NCI-H2107 treated with DMSO at 0.1 percent for 48 hours (cell line): ENCODE results near the gene ANKRD16.
"Not testable (repeated sequence)": the region's sequence is repeated elsewhere in the genome, so short reads cannot be mapped to it uniquely, and the experiment has no call there.

Experiments
- DNase-seq: peaks from one replicate; lab custom pipeline; 2025; ENCODE audit not compliant: unreplicated experiment; lab: John Stamatoyannopoulos, UW

The ANKRD16 gene

DNA sequence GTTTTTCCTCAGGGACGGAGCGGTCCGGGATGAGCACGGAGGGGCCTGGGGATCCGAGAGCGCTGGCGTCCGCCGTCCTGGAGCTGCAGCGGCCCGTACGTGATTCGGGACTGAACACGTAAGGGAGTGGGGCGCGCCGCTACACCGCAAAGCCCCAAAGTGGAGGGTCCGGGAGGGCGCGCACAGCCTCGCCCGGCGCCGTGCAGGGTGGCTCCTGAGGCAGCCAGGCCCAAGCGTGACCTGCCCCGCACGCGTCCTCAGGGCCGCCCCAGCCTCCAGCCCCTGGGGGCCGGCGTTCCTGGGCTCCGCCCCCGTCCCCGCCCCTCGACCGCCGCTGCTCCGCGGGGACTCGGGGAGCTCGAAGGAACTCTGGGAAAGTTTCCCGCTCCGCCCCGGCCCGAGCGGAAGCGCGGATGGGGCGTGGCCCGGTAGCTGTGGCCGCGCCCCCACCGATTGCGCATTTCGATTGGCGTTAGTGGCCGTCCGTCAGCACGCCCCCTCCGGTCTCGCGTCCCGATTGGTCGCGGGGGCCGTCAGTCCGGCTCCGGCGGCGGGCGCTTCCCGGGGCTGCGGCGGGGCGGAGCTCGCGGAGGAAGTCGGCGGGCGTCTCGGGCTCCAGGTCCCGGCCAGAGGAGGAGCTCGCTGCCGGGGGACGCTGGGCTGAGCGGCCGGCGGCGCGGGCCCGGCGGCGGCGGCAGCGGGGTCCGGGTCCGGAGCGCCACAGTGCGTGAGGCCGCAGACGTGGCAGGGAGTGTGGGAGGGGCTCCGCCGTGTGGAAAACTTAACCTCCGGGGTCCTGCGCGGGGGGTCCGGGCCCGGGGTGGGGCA is at the start of gene ANKRD16, which contains the start of gene FBH1:
TSS of gene ANKRD16 (minus strand) at position 270 of the 828 bp plus-strand sequence. CDS start 539 bp downstream, outside the sequence.
TSS of gene FBH1 (plus strand) at position 620 of the 828 bp plus-strand sequence. CDS start at position 723, 103 bp downstream.
- DNase-seq: peak; percentile 38

DNA sequence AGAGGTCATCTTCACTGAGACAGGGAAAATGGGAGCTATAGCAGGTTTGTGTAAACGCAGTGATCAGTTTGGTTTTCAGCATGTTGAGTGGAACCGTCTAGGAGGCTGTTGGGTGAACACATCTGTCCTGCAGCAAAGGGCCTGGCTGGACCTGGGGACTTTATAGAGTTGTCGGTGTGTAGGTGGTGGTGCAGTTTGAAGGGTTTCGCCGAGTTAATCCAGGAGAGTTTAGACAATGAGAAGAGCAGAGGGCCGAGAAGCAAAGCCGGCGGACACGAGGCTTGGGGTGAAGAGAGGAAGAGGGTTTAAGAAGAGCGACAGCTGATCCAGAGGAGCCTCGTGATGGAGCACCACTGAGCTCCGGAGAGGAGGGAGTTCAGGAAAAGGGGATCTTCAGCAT is 48.6 kb upstream of the ANKRD16 start:
- DNase-seq: no peak

DNA sequence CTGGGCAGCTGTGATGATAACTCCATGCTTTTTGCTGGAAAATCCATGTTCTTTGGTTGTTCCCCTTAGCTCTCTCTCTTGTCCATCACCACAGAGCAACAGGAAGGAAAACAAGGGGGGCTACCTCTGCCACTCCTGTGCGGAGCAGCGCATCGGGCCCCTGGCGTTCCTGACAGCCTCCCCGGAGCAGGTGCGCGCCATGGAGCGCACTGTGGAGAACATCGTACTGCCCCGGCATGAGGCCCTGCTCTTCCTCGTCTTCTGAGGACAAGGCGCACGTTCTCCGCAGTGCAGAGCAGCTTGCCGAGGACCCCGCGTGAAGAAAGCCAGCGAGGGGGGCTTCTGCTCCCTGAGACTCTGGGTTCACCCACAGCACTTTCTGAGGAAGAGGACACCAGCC is 47.3 kb upstream of the ANKRD16 start:
- DNase-seq: no peak

DNA sequence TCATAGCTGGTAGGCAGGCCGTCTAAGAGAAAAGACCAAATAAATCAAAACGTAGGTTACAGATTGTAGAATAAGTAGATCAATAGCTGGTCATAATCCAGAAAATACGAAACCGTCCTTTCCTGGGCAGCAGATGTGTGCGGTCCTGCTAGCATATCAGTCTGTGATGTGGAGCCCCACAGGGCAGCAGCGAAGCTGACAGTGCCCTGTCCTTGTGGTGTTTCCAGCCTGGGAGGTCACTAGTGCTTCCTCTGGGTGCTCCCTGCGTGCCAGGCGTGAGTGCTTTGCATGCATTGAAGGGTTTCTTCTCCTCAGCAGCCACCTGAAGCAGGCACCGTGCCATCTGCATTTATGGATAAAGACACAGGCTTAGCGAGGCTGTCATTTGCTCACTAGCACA is 45.9 kb upstream of the ANKRD16 start:
- no peak for DNase-seq

DNA sequence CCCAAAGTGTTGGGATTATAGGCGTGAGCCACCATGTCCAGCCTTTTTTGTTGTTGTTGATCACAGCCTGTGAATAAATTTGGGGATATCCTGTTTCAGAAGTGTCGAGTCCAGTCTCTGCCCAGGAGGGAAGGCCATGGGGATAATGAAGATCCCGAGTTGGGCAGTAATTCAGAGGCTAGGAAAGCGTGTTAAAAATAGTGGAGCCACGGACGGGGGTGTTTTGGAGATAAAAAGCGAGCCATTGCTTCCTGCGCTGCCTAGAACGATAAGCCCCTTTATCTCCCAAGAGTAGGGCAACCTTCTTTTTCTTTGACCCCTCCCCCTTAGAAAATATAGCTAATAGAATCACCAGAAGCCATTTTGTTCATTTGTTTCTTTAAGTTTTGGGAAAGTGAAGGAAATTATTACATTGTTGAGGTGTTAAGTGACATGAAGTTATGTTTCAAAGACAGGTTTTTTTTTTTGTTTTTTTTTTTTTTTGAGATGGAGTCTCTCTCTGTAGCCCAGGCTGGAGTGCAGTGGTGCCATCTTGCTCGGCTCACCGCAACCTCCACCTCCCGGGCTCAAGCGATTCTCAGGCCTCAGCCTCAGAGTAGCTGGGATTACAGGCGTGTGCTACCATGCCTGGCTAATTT is 44.3 kb upstream of the ANKRD16 start:
- no peak for DNase-seq

DNA sequence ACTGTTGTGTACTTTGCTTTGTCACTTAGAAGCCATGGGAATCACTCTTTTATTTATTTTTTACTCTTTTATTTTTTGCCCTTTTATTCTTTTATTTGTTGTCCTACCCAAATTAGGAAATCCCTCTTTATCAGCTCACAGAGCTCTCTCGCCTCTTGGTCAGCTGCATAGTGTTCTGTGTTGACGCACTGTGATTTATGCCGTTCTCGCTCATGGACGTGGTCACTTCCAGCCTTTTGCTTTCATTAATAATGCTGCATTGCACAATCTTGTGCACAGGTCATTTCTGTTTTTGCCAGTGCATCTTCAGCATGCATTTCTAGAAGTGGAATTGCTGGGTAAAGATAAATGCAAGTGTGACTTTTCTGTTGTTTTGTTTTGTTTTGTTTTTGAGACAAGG is 42.7 kb upstream of the ANKRD16 start:
- DNase-seq: no peak

DNA sequence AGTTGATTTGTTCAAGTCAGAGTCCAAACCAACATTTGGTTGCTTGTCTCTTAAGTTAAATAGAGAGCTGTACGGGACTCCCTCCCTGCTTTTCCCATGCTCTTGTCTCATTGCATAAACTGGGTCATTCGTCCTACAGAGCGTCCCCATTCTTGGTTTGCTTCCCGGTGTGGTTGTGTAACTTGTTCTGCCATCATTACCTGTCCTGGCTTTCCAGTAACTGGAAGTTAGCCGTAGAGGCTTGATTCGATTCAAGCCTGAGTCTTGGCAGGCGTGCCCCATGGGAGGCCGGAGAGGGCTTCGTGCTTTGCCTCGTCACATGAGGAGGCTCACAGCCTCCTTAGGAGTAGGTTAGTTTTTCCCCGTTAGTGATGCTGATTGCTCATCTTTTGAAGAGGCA is 40.6 kb upstream of the ANKRD16 start:
- no peak for DNase-seq

DNA sequence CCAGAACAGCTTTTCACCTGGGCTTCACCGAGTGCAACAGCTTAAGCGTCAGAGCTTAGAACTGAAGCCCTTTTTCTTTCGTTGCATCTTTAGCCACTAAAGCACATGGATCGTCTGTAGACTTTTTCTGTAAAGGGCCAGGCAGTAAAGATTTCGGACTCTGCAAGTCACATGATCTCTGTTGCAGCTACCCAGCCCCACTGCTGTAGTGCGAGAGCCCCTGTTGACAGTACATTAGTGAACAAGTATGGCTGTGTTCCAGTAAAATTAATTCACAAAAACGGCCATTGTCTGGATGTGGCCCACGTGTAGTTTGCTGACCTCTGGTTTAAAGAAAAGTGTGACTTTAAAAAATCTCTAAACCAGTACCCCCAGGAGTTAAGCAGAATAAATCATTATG is 39.7 kb upstream of the ANKRD16 start:
- DNase-seq: no peak

DNA sequence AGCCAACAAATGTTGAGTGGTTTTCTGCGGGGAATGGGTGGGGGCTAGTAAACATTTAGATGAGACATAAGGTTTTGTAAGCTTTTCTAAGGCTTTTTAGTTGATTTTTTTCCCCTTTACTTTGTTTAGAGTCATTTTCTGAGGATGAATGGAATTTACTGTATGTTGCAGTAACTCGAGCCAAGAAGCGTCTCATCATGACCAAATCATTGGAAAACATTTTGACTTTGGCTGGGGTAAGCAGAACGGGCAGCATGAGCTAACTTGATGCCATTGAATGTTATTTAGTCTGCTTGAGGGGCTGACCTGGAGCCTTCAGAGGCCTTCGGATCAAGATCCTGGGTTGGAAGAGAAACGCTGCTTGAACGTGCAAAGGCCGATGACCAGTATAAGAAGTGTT is 37.6 kb upstream of the ANKRD16 start:
- DNase-seq: no peak

DNA sequence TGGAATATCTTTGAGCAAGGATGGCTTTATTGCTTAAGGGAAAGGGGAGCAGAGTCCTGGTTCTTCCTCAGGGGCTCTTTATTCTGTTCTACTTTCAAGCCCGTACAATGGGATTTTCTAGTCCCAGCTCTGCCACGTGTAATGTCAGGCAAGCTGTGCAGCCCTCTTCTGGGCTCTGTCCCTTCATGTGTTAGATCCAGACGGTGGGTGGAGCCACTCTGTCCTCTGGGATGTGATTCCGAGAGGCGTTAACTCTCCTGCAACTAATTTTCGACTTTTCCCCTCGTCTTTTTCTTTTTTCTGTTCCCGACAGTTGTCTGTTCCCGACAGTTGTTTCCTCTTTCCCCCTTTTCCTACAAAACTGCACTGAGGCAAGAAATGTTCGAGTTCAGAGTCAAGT is 35.2 kb upstream of the ANKRD16 start:
- DNase-seq: no peak

DNA sequence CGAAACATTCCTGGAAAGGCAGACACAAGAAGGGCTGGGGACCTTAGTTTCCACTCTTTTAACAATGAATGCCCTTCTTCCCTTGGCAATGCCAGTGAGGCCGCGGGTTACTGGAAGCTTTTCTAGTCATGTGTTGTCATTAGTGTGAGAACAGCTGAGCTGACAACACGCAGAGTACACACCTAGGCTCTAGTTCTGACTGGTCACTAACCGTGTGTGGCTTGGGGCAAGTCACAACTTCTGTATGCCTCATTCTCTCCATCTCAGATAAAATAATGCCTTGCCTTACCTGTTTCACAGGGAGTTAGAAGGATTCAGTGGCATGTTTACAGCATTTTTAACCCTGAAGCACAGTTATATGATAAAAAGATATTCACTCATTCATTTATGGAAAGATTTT is 32.1 kb upstream of the ANKRD16 start:
- no peak for DNase-seq

DNA sequence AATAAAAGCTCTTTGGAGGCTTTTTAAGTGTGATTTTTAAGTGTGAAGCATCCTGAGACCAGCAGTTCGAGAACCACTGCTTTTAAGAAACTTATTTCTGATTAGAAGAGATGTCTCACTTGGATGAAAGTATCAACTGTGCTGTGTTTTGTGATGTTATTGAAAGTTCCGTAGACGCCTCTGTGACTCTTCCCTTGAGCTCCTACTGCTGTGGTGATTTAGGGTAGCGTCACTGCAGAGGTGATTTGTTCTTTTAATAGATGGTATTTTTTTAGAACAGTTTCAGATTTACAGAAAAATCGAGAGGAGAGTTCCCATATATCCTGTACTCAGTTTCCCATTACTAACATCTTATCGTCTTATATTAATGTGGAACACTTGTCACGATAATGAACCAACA is 29.9 kb upstream of the ANKRD16 start:
- DNase-seq: no peak

DNA sequence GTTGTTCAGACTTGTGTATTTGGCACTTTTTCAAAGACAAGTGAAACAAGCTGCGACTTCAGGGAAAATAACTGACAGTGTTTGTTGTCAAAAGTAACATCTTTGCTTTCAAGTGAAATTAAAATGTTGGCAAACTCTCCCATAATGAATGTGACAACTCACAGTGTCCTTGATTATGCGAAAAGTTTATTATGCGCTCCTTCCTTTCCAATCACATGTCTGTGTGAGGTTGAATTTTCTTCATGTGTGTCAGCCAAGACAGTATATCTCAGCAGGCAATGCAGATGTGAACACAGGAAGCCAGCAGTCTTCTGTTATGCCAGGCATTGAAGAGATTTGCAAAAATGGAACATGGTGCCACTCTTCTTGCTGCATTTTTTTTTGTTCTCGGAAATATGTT is 29.1 kb upstream of the ANKRD16 start:
- DNase-seq: no peak

DNA sequence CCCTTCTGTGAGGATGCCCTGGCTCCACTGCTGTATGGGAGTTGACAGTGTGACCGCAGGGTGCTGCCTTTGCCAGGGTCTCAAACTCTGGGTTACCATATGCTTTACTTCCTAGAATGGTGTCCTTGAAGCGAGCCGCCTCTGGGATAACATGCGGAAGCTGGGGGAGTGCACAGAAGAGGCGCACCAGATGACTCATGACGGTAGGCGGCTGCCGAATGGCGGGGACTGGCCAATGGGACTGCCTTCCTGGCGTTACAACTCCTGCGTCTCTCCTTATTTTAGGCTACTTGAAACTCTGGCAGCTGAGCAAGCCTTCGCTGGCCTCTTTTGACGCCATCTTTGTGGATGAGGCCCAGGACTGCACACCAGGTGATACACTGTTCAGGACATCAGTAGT is 27.6 kb upstream of the ANKRD16 start:
- DNase-seq: no peak

DNA sequence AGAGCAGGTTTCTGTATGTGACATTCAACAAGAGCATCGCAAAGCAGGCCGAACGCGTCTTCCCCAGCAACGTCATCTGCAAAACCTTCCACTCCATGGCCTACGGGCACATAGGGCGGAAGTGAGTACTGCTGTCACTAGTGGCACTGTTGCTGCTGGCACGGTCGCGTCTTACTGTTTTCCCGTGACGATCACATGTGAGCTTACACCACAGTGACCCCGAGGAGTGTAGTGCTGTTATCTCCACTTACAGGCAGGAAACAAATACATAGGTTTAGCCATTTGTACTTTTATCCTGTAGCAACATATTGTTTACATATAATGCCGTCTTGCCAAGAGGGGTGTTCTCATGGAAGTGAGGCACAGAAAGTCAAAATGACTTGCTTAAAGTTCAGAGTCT is 25.8 kb upstream of the ANKRD16 start:
- no peak for DNase-seq

DNA sequence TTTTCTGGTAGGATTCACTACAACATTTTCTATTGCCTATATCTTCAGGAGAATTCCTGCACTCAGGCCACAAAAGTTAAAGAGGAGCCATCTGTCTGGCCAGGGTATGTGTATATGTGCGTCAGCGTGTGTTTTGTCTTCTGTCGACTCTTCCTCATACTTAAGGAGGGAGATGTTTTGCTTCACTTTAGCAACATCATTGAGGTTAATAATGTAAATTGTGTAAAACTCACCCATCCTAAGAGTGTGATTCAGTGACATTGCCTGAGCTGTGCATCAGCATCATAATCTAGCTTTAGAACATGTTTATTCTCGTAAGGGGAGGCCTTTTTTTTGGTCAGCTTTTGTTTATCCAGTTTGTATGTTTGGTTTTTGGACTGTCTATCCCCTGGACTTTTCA is 24.0 kb upstream of the ANKRD16 start:
- no peak for DNase-seq

DNA sequence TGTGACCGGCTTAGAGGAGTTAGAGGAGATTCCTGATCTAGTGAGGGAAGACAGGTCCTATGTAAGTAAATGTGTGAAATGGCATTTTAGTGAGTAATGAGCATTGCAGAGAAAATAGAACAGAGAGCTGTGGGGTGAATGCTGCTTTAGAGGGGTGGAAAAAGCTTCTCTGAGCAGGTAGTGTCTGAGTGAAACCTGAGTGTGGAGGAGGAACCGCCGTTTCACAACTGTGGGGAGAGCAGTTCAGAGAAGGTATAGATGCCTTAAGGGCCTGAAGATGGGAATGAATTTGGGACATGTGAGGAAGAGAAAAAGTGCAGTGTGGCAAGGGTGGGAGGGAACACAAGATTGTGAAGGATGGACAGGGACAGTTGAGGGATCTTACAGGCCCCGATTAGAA is 22.0 kb upstream of the ANKRD16 start:
- DNase-seq: no peak

DNA sequence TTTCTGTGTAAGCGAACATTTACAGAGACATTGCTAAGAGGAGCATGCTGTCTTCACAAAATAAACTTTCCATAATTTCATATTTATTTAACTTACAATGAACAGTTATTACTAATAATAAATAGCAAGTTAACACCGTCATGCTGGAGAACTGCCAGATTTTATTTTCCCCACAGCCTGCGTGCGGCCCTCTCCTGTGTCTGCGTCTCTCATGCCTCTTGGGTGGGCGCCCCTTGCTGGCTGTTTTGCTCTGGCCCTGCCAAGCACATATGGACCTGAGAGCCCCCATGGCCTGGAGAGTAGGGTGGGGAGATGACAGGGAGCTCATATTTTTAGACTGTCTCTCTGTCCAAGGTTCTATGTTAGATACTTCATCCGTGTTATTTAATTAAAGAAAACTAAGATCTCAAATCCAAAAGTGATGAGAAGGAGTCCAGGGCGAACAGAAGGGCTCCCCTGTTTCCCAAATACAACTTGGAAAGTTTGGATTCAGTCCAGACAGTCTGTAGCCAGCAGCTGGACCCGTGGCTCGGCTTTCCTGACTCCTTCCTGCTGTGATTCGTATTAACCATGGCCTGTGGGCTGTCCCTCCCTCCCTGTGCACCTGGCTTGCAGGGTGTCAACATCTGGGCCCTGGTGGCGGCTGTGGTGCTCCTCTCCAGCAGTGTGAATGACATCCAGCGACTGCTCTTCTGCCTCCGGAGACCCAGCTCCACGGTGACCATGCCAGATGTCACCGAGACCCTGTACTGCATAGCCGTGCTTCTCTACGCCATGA is 20.8 kb upstream of the ANKRD16 start:
- DNase-seq: peak; percentile 2

DNA sequence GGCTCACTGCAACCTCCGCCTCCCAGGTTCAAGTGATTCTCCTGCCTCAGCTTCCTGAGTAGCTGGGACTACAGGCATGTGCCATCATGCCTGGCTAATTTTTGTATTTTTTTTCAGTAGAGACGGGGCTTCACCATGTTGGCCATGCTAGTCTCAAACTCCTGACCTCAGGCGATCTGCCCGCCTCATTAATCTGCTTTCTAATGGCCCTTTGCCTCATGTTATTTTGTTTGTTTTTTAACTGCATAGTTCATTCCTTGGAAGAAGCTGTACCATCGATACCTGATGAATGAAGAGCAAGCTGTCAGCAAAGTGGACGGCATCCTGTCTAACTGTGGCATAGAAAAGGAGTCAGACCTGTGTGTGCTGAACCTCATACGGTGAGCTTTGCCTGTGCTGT is 19.0 kb upstream of the ANKRD16 start:
- not testable (repeated sequence) for DNase-seq

DNA sequence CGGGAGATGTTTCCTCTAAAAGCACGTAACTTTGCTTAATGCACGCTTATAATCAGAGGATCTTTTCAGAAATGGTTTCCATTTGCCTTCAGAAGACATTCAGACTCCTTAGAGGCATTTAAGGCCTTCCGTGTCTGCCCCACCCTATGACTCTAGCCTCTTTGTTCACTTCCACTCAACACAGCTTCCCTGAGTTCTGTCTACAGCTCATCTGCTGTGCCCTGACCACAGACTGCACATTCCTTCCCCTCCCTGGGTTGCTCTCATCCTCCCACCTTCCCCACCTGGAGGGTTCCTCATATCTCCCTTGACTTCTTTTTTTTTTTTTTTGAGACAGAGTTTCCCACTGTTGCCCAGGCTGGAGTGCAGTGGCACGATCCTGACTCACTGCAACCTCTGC is 17.0 kb upstream of the ANKRD16 start:
- DNase-seq: no peak

DNA sequence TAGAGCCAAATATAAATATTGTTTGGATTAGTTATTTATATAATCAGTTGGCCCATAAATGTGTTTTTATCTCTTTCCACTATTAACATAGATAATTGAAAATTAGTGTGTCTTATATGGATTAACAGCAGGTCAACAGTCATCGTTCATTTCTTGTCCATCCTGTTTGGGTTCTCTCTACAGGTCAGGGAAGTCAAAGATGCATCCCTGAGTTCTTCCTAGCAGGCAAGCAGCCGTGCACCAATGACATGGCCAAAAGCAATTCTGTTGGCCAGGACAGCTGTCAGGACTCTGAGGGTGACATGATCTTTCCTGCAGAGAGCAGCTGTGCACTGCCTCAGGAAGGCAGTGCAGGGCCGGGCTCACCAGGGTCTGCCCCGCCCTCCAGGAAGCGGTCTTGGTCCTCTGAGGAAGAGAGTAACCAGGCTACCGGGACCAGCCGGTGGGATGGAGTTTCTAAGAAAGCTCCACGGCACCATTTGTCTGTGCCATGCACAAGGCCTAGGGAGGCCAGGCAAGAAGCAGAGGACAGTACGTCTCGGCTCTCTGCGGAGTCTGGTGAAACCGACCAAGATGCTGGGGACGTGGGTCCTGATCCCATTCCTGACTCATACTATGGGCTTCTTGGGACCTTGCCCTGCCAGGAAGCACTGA is 16.3 kb upstream of the ANKRD16 start:
- DNase-seq: no peak
